ENCODE measurements around the gene PIK3C2A.

DNA sequence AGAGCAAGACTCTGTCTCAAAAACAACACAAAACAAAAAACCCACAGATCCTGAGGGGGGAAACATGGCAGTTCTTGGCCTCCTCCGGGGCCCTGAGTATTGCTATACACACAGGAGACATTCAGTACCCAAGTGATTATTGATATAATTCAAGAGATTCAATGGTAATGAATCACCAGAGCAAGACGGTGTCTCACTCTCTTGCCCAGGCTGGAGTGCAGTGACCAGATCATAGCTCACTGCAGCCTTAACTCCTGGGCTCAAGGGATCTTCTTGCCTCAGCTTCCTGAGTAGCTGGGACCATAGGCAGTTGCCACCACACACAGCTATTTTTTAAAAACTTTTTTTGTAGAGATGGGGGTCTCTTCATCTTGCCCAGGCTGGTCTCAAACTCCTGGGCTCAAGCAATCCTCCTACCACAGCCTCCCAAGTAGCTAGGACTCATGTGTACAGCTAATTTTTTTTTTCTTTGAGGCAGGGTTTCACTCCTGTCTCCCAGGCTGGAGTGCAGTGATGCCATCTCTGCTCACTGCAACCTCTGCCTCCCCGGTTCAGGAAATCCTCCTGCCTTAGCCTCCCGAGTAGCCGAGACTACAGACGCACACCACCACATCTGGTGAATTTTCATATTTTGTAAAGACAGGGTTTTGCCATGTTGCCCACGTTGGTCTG is 21.8 kb upstream of the PIK3C2A start:
- TF ChIP-seq, protein P1, sequence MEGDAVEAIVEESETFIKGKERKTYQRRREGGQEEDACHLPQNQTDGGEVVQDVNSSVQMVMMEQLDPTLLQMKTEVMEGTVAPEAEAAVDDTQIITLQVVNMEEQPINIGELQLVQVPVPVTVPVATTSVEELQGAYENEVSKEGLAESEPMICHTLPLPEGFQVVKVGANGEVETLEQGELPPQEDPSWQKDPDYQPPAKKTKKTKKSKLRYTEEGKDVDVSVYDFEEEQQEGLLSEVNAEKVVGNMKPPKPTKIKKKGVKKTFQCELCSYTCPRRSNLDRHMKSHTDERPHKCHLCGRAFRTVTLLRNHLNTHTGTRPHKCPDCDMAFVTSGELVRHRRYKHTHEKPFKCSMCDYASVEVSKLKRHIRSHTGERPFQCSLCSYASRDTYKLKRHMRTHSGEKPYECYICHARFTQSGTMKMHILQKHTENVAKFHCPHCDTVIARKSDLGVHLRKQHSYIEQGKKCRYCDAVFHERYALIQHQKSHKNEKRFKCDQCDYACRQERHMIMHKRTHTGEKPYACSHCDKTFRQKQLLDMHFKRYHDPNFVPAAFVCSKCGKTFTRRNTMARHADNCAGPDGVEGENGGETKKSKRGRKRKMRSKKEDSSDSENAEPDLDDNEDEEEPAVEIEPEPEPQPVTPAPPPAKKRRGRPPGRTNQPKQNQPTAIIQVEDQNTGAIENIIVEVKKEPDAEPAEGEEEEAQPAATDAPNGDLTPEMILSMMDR (IDR thresholded peaks at IDR 0.05) = no peak
- TF ChIP-seq EP300 (IDR thresholded peaks at IDR 0.05) (no peak), POLR2A (IDR thresholded peaks at IDR 0.05) (no peak)

All from sigmoid colon (tissue), 4 donors.